Measurements from ENCODE around the gene TMED7.

TMED7 gene

DNA sequence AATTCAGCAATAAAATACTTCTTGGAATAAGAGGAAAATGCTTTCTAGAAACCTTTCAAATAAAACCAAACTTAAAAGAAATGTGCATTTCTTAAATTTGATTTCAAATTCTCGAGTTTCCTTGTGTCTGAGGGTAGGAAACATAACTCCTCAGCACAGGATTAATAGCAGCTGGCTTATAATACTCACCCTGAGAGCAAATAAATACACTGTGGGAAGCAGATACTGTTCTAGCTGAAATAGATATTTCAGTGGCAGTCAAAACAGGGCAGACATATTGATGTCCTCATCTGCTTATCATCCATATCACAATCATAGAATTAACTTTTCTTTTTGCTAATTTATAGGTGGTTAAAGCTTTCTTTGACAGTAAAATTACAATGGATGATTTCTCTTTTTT lies 57.2 kb downstream of the TMED7 start:
- H3K4me3 ChIP-seq (ENCODE audit: low read depth, low read length), result no peak overlapping the region
- DNase-seq (ENCODE audit: low read depth), result no peak
- TF ChIP-seq, protein P1, sequence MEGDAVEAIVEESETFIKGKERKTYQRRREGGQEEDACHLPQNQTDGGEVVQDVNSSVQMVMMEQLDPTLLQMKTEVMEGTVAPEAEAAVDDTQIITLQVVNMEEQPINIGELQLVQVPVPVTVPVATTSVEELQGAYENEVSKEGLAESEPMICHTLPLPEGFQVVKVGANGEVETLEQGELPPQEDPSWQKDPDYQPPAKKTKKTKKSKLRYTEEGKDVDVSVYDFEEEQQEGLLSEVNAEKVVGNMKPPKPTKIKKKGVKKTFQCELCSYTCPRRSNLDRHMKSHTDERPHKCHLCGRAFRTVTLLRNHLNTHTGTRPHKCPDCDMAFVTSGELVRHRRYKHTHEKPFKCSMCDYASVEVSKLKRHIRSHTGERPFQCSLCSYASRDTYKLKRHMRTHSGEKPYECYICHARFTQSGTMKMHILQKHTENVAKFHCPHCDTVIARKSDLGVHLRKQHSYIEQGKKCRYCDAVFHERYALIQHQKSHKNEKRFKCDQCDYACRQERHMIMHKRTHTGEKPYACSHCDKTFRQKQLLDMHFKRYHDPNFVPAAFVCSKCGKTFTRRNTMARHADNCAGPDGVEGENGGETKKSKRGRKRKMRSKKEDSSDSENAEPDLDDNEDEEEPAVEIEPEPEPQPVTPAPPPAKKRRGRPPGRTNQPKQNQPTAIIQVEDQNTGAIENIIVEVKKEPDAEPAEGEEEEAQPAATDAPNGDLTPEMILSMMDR (IDR thresholded peaks at IDR 0.05; ENCODE audit: insufficient read depth, low read depth, low read length, missing control alignments), result no peak

- H3K4me3 ChIP-seq (ENCODE audit: low read depth, low read length), result no peak overlapping the region
- TF ChIP-seq, protein P1 (IDR thresholded peaks at IDR 0.05; ENCODE audit: insufficient read depth, low read depth, low read length, missing control alignments), result no peak
- no peak for DNase-seq (ENCODE audit: low read depth)
Observed at GRCh38 chr5:115565233-115565632, 60.6 kb downstream of the TMED7 start.
